Measurements from ENCODE around the gene JRKL.

The JRKL gene

GRCh38 chr11:96365493-96365892 is 24.3 kb upstream of the JRKL start:
- no peak for DNase-seq
- no peak overlapping the region for H3K27ac ChIP-seq (ENCODE audit: low read length)
- H3K79me2 ChIP-seq (ENCODE audit: low read length), result no peaks in the 10 kb centered on the region
- no peaks in the 10 kb centered on the region; the same call in 1 of the 2 replicates for H3K36me3 ChIP-seq (replicated peaks; ENCODE audit: insufficient read depth, low read length)
- no peaks in the 10 kb centered on the region for H4K20me1 ChIP-seq (ENCODE audit: insufficient read depth, low read length)
- no peaks in the 10 kb centered on the region for H3F3A ChIP-seq (ENCODE audit: insufficient read depth, low read length)
- no peak overlapping the region for H3K9ac ChIP-seq (ENCODE audit: low read length)
- no peaks in the 10 kb centered on the region for H3K4me1 ChIP-seq (ENCODE audit: low read length)
- no peaks in the 10 kb centered on the region for H3K9me2 ChIP-seq (replicated peaks; ENCODE audit: insufficient read depth, low read length)
- no peak overlapping the region for H3K4me2 ChIP-seq (ENCODE audit: low read depth, low read length)
- no peaks in the 10 kb centered on the region for H3K27me3 ChIP-seq (replicated peaks; ENCODE audit: insufficient read depth, low read length)
- no peaks in the 10 kb centered on the region for H3K9me3 ChIP-seq (replicated peaks; ENCODE audit: insufficient read depth, low read length)
- TF ChIP-seq EZH2 (optimal IDR thresholded peaks at IDR 0.05; ENCODE audit: low read depth, low read length) (no peak), EZH2phosphoT487 (IDR thresholded peaks at IDR 0.05; ENCODE audit: low read length) (no peak), CTCF (IDR thresholded peaks at IDR 0.05; ENCODE audit: low read length) (no peak)
- no peak overlapping the region for H3K4me3 ChIP-seq (ENCODE audit: low read length)
- no peak overlapping the region for H2AFZ ChIP-seq (ENCODE audit: low read length)

GRCh38 chr11:96366024-96366423 is 23.8 kb upstream of the JRKL start:
- no peak overlapping the region for H3K4me2 ChIP-seq (ENCODE audit: low read depth, low read length)
- no peaks in the 10 kb centered on the region for H3K9me2 ChIP-seq (replicated peaks; ENCODE audit: insufficient read depth, low read length)
- no peaks in the 10 kb centered on the region; the same call in 1 of the 2 replicates for H3K36me3 ChIP-seq (replicated peaks; ENCODE audit: insufficient read depth, low read length)
- H3K4me1 ChIP-seq (ENCODE audit: low read length), result no peaks in the 10 kb centered on the region
- DNase-seq, result no peak
- no peaks in the 10 kb centered on the region for H3K27me3 ChIP-seq (replicated peaks; ENCODE audit: insufficient read depth, low read length)
- H4K20me1 ChIP-seq (ENCODE audit: insufficient read depth, low read length), result no peaks in the 10 kb centered on the region
- no peaks in the 10 kb centered on the region for H3F3A ChIP-seq (ENCODE audit: insufficient read depth, low read length)
- no peak for TF ChIP-seq EZH2 (optimal IDR thresholded peaks at IDR 0.05; ENCODE audit: low read depth, low read length)
- TF ChIP-seq EZH2phosphoT487 (IDR thresholded peaks at IDR 0.05; ENCODE audit: low read length), result no peak
- TF ChIP-seq CTCF (IDR thresholded peaks at IDR 0.05; ENCODE audit: low read length), result no peak
- no peak overlapping the region for H3K27ac ChIP-seq (ENCODE audit: low read length)
- no peak overlapping the region for H2AFZ ChIP-seq (ENCODE audit: low read length)
- no peak overlapping the region for H3K4me3 ChIP-seq (ENCODE audit: low read length)
- H3K79me2 ChIP-seq (ENCODE audit: low read length), result no peaks in the 10 kb centered on the region
- no peaks in the 10 kb centered on the region for H3K9me3 ChIP-seq (replicated peaks; ENCODE audit: insufficient read depth, low read length)
- no peak overlapping the region for H3K9ac ChIP-seq (ENCODE audit: low read length)

- Histone ChIP-seq H3K9me3 (replicated peaks; ENCODE audit: insufficient read depth, low read length) (no peaks in the 10 kb centered on the region), H3K27me3 (replicated peaks; ENCODE audit: insufficient read depth, low read length) (no peaks in the 10 kb centered on the region), H3K4me1 (ENCODE audit: low read length) (no peaks in the 10 kb centered on the region), H2AFZ (ENCODE audit: low read length) (no peak overlapping the region), H3K27ac (ENCODE audit: low read length) (no peak overlapping the region), H4K20me1 (ENCODE audit: insufficient read depth, low read length) (no peaks in the 10 kb centered on the region), H3K79me2 (ENCODE audit: low read length) (no peaks in the 10 kb centered on the region), H3K36me3 (replicated peaks; ENCODE audit: insufficient read depth, low read length) (no peaks in the 10 kb centered on the region; the same call in 1 of the 2 replicates), H3F3A (ENCODE audit: insufficient read depth, low read length) (no peaks in the 10 kb centered on the region), H3K9ac (ENCODE audit: low read length) (no peak overlapping the region), H3K4me2 (ENCODE audit: low read depth, low read length) (no peak overlapping the region), H3K9me2 (replicated peaks; ENCODE audit: insufficient read depth, low read length) (no peaks in the 10 kb centered on the region), H3K4me3 (ENCODE audit: low read length) (no peak overlapping the region)
- TF ChIP-seq EZH2phosphoT487 (IDR thresholded peaks at IDR 0.05; ENCODE audit: low read length) (no peak), CTCF (IDR thresholded peaks at IDR 0.05; ENCODE audit: low read length) (no peak), EZH2 (optimal IDR thresholded peaks at IDR 0.05; ENCODE audit: low read depth, low read length) (no peak)
- no peak for DNase-seq
Observed at GRCh38 chr11:96367342-96367741, 22.5 kb upstream of the JRKL start.

All from MM.1S (cell line).